Hepatocyte (in vitro differentiated cells): Measurements from ENCODE around the gene CRAMP1. TPM values are rescaled to one million over a fixed set of nuclear protein-coding genes. Genes with fewer than 3 reads are reported as not detected.
A peak's percentile ranks its signal among the peaks of the same experiment; 100 is the strongest.

ENCODE experiments used
- DNase-seq: peaks from one replicate; pipeline ENCODE4 v3.0.0-alpha.2; 2016; ENCODE audit warnings: low spot score
- H2AFZ ChIP-seq: fragments of 200-600 bp; sonication (generic); 2 replicates; pipeline ENCODE4 v1.6.0; 2016; ENCODE audit warnings: antibody characterized with exemption, mild to moderate bottlenecking
- H3K27ac ChIP-seq: fragments of 200-600 bp; sonication (generic); 2 replicates; pipeline ENCODE4 v1.5.1; 2016; ENCODE audit warnings: mild to moderate bottlenecking
- H3K27me3 ChIP-seq: fragments of 200-600 bp; sonication (generic); 2 replicates; pipeline ENCODE4 v1.6.1; 2016
- H3K36me3 ChIP-seq: fragments of 200-600 bp; sonication (generic); replicated peaks from 2 replicates; pipeline ENCODE4 v1.5.1; 2016; ENCODE audit warnings: low read depth; ENCODE audit not compliant: insufficient read depth
- H3K4me1 ChIP-seq: fragments of 200-600 bp; sonication (generic); 2 replicates; pipeline ENCODE4 v1.5.1; 2016; ENCODE audit warnings: mild to moderate bottlenecking, moderate library complexity; ENCODE audit not compliant: insufficient read depth
- H3K4me2 ChIP-seq: fragments of 200-600 bp; sonication (generic); 2 replicates; pipeline ENCODE4 v1.6.0; 2016
- H3K4me3 ChIP-seq: fragments of 200-600 bp; sonication (generic); 2 replicates; pipeline ENCODE4 v1.5.1; 2016; ENCODE audit warnings: mild to moderate bottlenecking
- H3K79me2 ChIP-seq: fragments of 200-600 bp; sonication (generic); 2 replicates; pipeline ENCODE4 v1.6.0; 2017; ENCODE audit warnings: mild to moderate bottlenecking
- H3K9me2 ChIP-seq: fragments of 200-600 bp; sonication (generic); replicated peaks from 2 replicates; pipeline ENCODE4 v1.6.0; 2017; ENCODE audit warnings: mild to moderate bottlenecking; ENCODE audit not compliant: insufficient read depth
- H3K9me3 ChIP-seq: fragments of 200-600 bp; sonication (generic); 2 replicates; pipeline ENCODE4 v1.5.1; 2016; ENCODE audit warnings: low read depth, mild to moderate bottlenecking
- H4K20me1 ChIP-seq: fragments of 200-600 bp; sonication (generic); 2 replicates; pipeline ENCODE4 v1.6.0; 2016; ENCODE audit warnings: mild to moderate bottlenecking; ENCODE audit not compliant: insufficient read depth, poor library complexity, severe bottlenecking
- EZH2 ChIP-seq: fragments of 200-600 bp; sonication (generic); IDR thresholded peaks from 2 replicates; pipeline ENCODE4 v1.6.1; 2016; ENCODE audit warnings: antibody characterized with exemption, mild to moderate bottlenecking, borderline replicate concordance
- EZH2phosphoT487 ChIP-seq: fragments of 200-600 bp; sonication (generic); IDR thresholded peaks from one replicate; pipeline ENCODE4 v1.6.1; 2018; ENCODE audit warnings: antibody characterized with exemption, mild to moderate bottlenecking, low read depth, moderate library complexity; ENCODE audit not compliant: unreplicated experiment, severe bottlenecking
- WGBS: methylation state at CpG from one replicate; pipeline ENCODE4 v1.1.6; 2016; ENCODE audit warnings: low lambda C conversion rate; ENCODE audit errors: missing lambda C conversion rate; 5-methylcytosine and 5-hydroxymethylcytosine counted together
- polyA plus RNA-seq: library from polyadenylated mRNA; unstranded; fragments of >200 nt; fragmentation: Nextera tagmentation; extraction: Ambion mirVana; gene quantifications from 2 replicates; pipeline ENCODE4 v1.2.1, GENCODE V29; 2016
- total RNA-seq: library from RNA; depleted of rRNA; stranded (reverse); fragments of >200 nt; gene quantifications from 2 replicates; pipeline ENCODE4 v1.2.3, GENCODE V29; 2014
- TF ChIP-seq, protein P1 (sequence below): fragments of 200-600 bp; sonication (generic); IDR thresholded peaks from 2 replicates; pipeline ENCODE4 v1.5.1; 2016; ENCODE audit warnings: antibody characterized with exemption, mild to moderate bottlenecking; ENCODE audit not compliant: poor library complexity

Gene CRAMP1
- total and polyA plus RNA-seq, 2 experiments from 2014 or later, result 6.7 to 8.2 TPM

GRCh38 chr16:1676661-1677060 lies 64.5 kb downstream of the CRAMP1 start:
- Histone ChIP-seq H3K36me3 (no peaks in the 10 kb centered on the region), H3K79me2 (peaks cover 31% of the 10 kb centered on the region), H3K4me1 (peaks cover 12% of the 10 kb centered on the region), H3K27me3 (no peaks in the 10 kb centered on the region), H3K9me2 (no peaks in the 10 kb centered on the region), H3K4me2 (no peak overlapping the region), H4K20me1 (peaks cover 3% of the 10 kb centered on the region), H3K9me3 (no peaks in the 10 kb centered on the region), H3K27ac (no peak overlapping the region), H2AFZ (no peak overlapping the region), H3K4me3 (no peak overlapping the region)
- 95% methylated on average over 12 of the region's 12 CpGs for WGBS
- DNase-seq, result no peak
- TF ChIP-seq, protein P1, sequence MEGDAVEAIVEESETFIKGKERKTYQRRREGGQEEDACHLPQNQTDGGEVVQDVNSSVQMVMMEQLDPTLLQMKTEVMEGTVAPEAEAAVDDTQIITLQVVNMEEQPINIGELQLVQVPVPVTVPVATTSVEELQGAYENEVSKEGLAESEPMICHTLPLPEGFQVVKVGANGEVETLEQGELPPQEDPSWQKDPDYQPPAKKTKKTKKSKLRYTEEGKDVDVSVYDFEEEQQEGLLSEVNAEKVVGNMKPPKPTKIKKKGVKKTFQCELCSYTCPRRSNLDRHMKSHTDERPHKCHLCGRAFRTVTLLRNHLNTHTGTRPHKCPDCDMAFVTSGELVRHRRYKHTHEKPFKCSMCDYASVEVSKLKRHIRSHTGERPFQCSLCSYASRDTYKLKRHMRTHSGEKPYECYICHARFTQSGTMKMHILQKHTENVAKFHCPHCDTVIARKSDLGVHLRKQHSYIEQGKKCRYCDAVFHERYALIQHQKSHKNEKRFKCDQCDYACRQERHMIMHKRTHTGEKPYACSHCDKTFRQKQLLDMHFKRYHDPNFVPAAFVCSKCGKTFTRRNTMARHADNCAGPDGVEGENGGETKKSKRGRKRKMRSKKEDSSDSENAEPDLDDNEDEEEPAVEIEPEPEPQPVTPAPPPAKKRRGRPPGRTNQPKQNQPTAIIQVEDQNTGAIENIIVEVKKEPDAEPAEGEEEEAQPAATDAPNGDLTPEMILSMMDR, result no peak
- TF ChIP-seq EZH2 (no peak), EZH2phosphoT487 (no peak)

DNA sequence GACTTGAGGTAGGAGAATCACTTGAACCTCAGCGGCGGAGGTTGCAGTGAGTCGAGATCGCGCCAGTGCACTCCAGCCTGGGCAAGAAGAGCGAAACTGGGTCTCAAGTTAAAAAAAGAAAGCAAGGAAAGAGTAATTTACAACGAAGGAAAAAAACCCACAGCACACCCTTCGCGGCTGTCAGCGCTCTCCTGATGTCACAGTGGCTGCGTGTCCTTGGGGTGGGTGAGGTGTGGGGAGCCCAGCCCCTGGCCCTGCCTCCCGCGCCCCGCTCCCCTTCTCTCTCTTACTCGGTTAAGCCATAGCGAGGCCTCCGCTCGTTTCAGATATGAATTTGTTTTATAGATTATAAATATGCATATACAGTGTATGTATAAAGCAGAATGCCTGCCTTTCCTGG lies 65.2 kb downstream of the CRAMP1 start:
- Histone ChIP-seq H3K36me3 (no peaks in the 10 kb centered on the region), H3K4me3 (no peak overlapping the region), H3K9me3 (no peaks in the 10 kb centered on the region), H3K4me1 (peaks cover 12% of the 10 kb centered on the region), H3K9me2 (no peaks in the 10 kb centered on the region), H2AFZ (no peak overlapping the region), H3K27ac (no peak overlapping the region), H3K79me2 (peaks cover 38% of the 10 kb centered on the region), H4K20me1 (peaks cover 3% of the 10 kb centered on the region), H3K27me3 (no peaks in the 10 kb centered on the region), H3K4me2 (peak overlapping the region; percentile 73)
- TF ChIP-seq EZH2phosphoT487 (no peak), EZH2 (no peak)
- TF ChIP-seq, protein P1, result no peak
- no peak for DNase-seq
- WGBS, result 92% methylated on average over 17 of the region's 18 CpGs

GRCh38 chr16:1677942-1678499 lies 65.9 kb downstream of the CRAMP1 start, which contains the start of gene JPT2:
TSS of gene JPT2 (plus strand) at chr16:1678279. CDS start at chr16:1678313, 34 bp downstream.
- peaks cover 45% of the 10 kb centered on the region for H3K79me2 ChIP-seq

More at GRCh38 chr16:1677942-1678499, 65.9 kb downstream of the CRAMP1 start, which contains the start of gene JPT2:
- DNase-seq, result peak; percentile 98
- H3K36me3 ChIP-seq, result no peaks in the 10 kb centered on the region
- H3K4me2 ChIP-seq, result peak within 1 kb of the TSS; percentile 95
- no peaks in the 10 kb centered on the region for H3K27me3 ChIP-seq
- peaks cover 3% of the 10 kb centered on the region for H4K20me1 ChIP-seq
- TF ChIP-seq, protein P1, result no peak
- TF ChIP-seq EZH2, result no peak
- no peak for TF ChIP-seq EZH2phosphoT487
- peaks cover 12% of the 10 kb centered on the region for H3K4me1 ChIP-seq
- peak within 1 kb of the TSS; percentile 9 for H2AFZ ChIP-seq
- no peaks in the 10 kb centered on the region for H3K9me2 ChIP-seq
- peak within 1 kb of the TSS; percentile 62 for H3K4me3 ChIP-seq
- WGBS, result under 1% methylated on average over 62 of the region's 79 CpGs
- no peaks in the 10 kb centered on the region for H3K9me3 ChIP-seq
- peak within 1 kb of the TSS; percentile 87 for H3K27ac ChIP-seq
